Chondrocyte (in vitro differentiated cells): ENCODE data around the gene IER3. TPM values are rescaled to one million over a fixed set of nuclear protein-coding genes. Genes with fewer than 3 reads are reported as not detected.

Experiments
- DNase-seq: peaks from one replicate; pipeline ENCODE4 v3.0.0; 2021; ENCODE audit warnings: mixed read lengths, low spot score
- H3K27ac Mint-ChIP-seq: one replicate; pipeline ENCODE4 v1.8.0; 2021; ENCODE audit warnings: mild to moderate bottlenecking, moderate library complexity, mixed read lengths; ENCODE audit not compliant: unreplicated experiment
- H3K27me3 Mint-ChIP-seq: 2 replicates; pipeline ENCODE4 v1.8.0; 2021; ENCODE audit warnings: low read depth, mixed read lengths
- H3K36me3 Mint-ChIP-seq: 2 replicates; pipeline ENCODE4 v1.8.0; 2021; ENCODE audit warnings: low read depth, mixed read lengths
- H3K4me1 Mint-ChIP-seq: 2 replicates; pipeline ENCODE4 v1.8.0; 2021; ENCODE audit warnings: low read depth, mild to moderate bottlenecking, mixed read lengths
- H3K4me3 Mint-ChIP-seq: one replicate; pipeline ENCODE4 v1.8.0; 2021; ENCODE audit warnings: mild to moderate bottlenecking, moderate library complexity, mixed read lengths; ENCODE audit not compliant: unreplicated experiment
- H3K9me3 Mint-ChIP-seq: 2 replicates; pipeline ENCODE4 v1.8.0; 2021; ENCODE audit warnings: low read depth, mixed read lengths
- total RNA-seq: library from RNA; stranded (reverse); gene quantifications from 3 replicates; pipeline ENCODE4 v1.2.1, GENCODE V29; 2021
- TF ChIP-seq, protein P1 (sequence below): fragments of 200-600 bp; sonication (generic); IDR thresholded peaks from 2 replicates; pipeline ENCODE4 v1.5.0; 2021; ENCODE audit warnings: antibody characterized with exemption, mild to moderate bottlenecking, moderate library complexity

Gene IER3
- total RNA-seq, 1 donor from 2014 or later: 333 TPM

DNA sequence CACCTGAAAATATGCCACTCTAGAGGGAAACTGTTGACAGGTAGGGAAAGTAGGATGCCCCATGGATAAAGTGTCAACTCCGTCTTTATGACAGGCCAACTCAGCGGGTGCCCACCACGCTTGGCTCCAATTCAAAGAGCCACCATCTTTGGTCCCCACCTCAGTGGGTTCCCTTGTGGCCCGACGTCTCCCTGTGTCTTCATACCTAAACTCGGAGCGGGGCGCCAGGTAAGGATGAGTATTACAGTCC, 27.5 kb downstream of the IER3 start:
- DNase-seq: no peak
- Mint-ChIP-seq H3K27me3 (no peaks in the 10 kb centered on the region), H3K4me3 (peak overlapping the region; percentile 98), H3K9me3 (no peaks in the 10 kb centered on the region), H3K27ac (peak overlapping the region; percentile 100), H3K36me3 (peaks cover 33% of the 10 kb centered on the region), H3K4me1 (peaks cover 36% of the 10 kb centered on the region)
- TF ChIP-seq, protein P1, sequence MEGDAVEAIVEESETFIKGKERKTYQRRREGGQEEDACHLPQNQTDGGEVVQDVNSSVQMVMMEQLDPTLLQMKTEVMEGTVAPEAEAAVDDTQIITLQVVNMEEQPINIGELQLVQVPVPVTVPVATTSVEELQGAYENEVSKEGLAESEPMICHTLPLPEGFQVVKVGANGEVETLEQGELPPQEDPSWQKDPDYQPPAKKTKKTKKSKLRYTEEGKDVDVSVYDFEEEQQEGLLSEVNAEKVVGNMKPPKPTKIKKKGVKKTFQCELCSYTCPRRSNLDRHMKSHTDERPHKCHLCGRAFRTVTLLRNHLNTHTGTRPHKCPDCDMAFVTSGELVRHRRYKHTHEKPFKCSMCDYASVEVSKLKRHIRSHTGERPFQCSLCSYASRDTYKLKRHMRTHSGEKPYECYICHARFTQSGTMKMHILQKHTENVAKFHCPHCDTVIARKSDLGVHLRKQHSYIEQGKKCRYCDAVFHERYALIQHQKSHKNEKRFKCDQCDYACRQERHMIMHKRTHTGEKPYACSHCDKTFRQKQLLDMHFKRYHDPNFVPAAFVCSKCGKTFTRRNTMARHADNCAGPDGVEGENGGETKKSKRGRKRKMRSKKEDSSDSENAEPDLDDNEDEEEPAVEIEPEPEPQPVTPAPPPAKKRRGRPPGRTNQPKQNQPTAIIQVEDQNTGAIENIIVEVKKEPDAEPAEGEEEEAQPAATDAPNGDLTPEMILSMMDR: no peak

GRCh38 chr6:30714263-30714662, 30.1 kb downstream of the IER3 start:
- H3K27me3 Mint-ChIP-seq: no peaks in the 10 kb centered on the region
- H3K9me3 Mint-ChIP-seq: no peaks in the 10 kb centered on the region
- H3K4me1 Mint-ChIP-seq: peaks cover 32% of the 10 kb centered on the region
- H3K36me3 Mint-ChIP-seq: peaks cover 34% of the 10 kb centered on the region
- DNase-seq: no peak
- TF ChIP-seq, protein P1: no peak
- no peak overlapping the region for H3K27ac Mint-ChIP-seq
- H3K4me3 Mint-ChIP-seq: no peak overlapping the region

DNA sequence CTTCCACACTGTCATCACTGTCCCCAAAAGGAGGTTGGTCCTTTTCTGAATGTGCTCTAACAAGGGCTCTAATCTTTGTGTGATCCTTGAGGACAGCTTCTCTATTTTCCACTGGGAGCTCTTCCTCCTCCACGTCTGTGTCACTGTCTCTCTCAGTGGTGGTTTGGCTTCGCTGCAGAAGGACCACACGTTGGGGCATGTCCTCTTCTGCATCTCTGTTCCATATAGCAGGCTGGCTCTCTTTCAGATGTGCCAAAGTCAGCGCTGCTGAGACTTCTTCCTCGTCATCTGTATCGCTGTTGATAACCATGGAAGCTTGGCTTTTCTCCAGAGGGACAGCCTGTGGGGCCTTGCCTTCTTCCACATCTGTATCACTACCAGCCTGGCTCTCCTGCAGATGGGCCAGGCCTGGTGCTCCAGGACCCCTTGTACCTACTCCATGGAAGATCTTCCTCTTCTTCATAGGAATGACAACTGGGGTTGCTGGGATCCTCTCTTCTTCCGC, 31.9 kb downstream of the IER3 start:
- H3K9me3 Mint-ChIP-seq: no peaks in the 10 kb centered on the region
- peak; percentile 40 for DNase-seq
- peaks cover 27% of the 10 kb centered on the region for H3K4me1 Mint-ChIP-seq
- H3K27ac Mint-ChIP-seq: no peak overlapping the region
- TF ChIP-seq, protein P1: no peak
- no peak overlapping the region for H3K4me3 Mint-ChIP-seq
- no peaks in the 10 kb centered on the region for H3K27me3 Mint-ChIP-seq
- H3K36me3 Mint-ChIP-seq: peaks cover 37% of the 10 kb centered on the region

DNA sequence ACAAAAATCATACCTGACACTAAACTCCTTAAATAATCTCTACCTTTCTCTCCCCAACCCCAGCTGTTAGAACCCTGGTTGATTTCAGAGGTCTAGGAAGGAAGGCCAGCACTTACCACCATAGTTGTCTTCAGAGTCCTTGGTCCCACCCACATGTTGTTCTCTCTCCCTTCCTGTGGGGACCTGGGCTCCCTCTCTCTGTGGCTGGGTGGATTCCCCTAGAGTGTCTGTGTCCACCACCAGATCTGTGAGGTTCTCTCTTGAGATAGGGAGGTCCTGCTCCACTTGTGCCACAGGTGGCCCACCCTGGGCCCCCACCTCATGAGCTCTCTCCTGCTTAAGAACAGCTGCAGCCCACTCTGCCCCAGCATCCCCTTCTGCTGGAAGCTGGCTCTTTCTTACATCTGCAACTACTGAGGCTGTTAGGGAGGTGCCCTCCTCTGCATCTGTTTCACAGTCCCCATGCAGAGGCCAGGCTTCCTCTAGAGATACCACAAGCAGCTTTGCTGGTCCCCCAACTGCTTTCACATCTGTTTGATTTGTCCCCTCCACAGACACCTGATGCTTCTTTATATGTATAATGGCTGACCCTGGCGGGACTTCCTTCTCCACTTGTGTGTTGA, 32.5 kb downstream of the IER3 start:
- DNase-seq: peak; percentile 30
- no peak overlapping the region for H3K4me3 Mint-ChIP-seq
- H3K27me3 Mint-ChIP-seq: no peaks in the 10 kb centered on the region
- H3K27ac Mint-ChIP-seq: no peak overlapping the region
- H3K9me3 Mint-ChIP-seq: no peaks in the 10 kb centered on the region
- H3K4me1 Mint-ChIP-seq: peaks cover 29% of the 10 kb centered on the region
- peaks cover 39% of the 10 kb centered on the region for H3K36me3 Mint-ChIP-seq
- TF ChIP-seq, protein P1: no peak

GRCh38 chr6:30709101-30709868, 35.1 kb downstream of the IER3 start:
- TF ChIP-seq, protein P1: no peak
- no peaks in the 10 kb centered on the region for H3K27me3 Mint-ChIP-seq
- no peak overlapping the region for H3K27ac Mint-ChIP-seq
- DNase-seq: no peak
- H3K4me1 Mint-ChIP-seq: peaks cover 18% of the 10 kb centered on the region
- H3K9me3 Mint-ChIP-seq: no peaks in the 10 kb centered on the region
- H3K36me3 Mint-ChIP-seq: peaks cover 52% of the 10 kb centered on the region
- no peak overlapping the region for H3K4me3 Mint-ChIP-seq
